Adrenal gland (tissue), 12 donors: Measurements from ENCODE around the gene HAPSTR1. TPM values are rescaled to one million over a fixed set of nuclear protein-coding genes. Genes with fewer than 3 reads are reported as not detected.

Experiments
- DNase-seq, 7 donors: peaks; one replicate each; pipeline ENCODE4 v3.0.0-alpha.2; 2019 to 2020
- H3K27ac ChIP-seq, 5 donors: fragments of 200-600 bp; sonication (generic) in 4 of 5; 1 replicate in 3 of 5; 2 replicates in 2 of 5; pipeline versions ENCODE4 v1.5.1 to v1.8.0; 2016 to 2020; ENCODE audit warnings: mild to moderate bottlenecking in 1 of 5
- H3K27me3 ChIP-seq: fragments of 200-600 bp; 2 replicates; pipeline ENCODE4 v1.8.0; 2021
- H3K36me3 ChIP-seq, 2 donors: fragments of 200-600 bp; replicated peaks in 1 of 2; 1 replicate in 1 of 2; 2 replicates in 1 of 2; pipeline versions ENCODE4 v1.5.1 to v1.8.0; 2018 to 2022
- H3K4me1 ChIP-seq, 2 donors: fragments of 200-600 bp; replicated peaks in 1 of 2; 1 replicate in 1 of 2; 2 replicates in 1 of 2; pipeline versions ENCODE4 v1.5.1 to v1.8.0; 2018 to 2021
- H3K4me3 ChIP-seq, 4 donors: fragments of 200-600 bp; sonication (generic) in 3 of 4; one replicate each; pipeline ENCODE4 v1.5.1; 2016 to 2018
- H3K9me3 ChIP-seq, 3 donors: fragments of 200-600 bp; sonication (generic) in 1 of 3; replicated peaks in 1 of 3; 1 replicate in 2 of 3; 2 replicates in 1 of 3; pipeline versions ENCODE4 v1.5.1 to v1.8.0; 2016 to 2021
- POLR2A ChIP-seq, 2 donors: fragments of 450-650 bp; IDR thresholded peaks; one replicate each; pipeline ENCODE4 v1.6.1; 2017; ENCODE audit warnings: antibody characterized with exemption in 2 of 2, mild to moderate bottlenecking in 2 of 2, moderate library complexity in 1 of 2
- WGBS, 4 donors: extraction: QIAGEN DNeasy Blood & Tissue Kit in 2 of 4; methylation state at CpG; one replicate each; pipeline versions ENCODE4 v1.1.5 to v1.1.7; 2013 to 2017; 5-methylcytosine and 5-hydroxymethylcytosine counted together
- intact Hi-C, 2 donors: fragments of 100-400 bp; cut with DNase I; formaldehyde crosslinking; loops; one replicate each; pipeline versions ENCODE4 v1.14.1 to v1.15.0; 2022 to 2023
- polyA plus RNA-seq, 3 donors: library from polyadenylated mRNA; stranded (reverse); fragments of 200-250 nt in 2 of 3; fragments of 350-450 nt in 1 of 3; fragmentation: Illumina TruSeq in 1 of 3; extraction: RNeasy Lipid Tissue Mini Kit (QIAGEN cat#74804) in 1 of 3; gene quantifications; one replicate each; pipeline ENCODE4 v1.2.3, GENCODE V29; 2013 to 2014
- total RNA-seq, 9 donors: library from RNA; depleted of rRNA in 4 of 9; stranded (reverse); fragments of >200 nt in 4 of 9; fragments of 120-200 nt in 1 of 9; fragmentation: NEBNext Ultra II Directional in 1 of 9; extraction: Animal tissue kit (Norgen Biotek cat#: 25700) in 1 of 9; gene quantifications; one replicate each; pipeline versions ENCODE4 v1.1.0 to v1.2.4, GENCODE V29; 2013 to 2023
- TF ChIP-seq, protein P1 (sequence below), 6 experiments: fragments of 450-650 bp in 4 of 6; fragments of 200-600 bp in 2 of 6; sonication (generic) in 1 of 6; IDR thresholded peaks; 1 replicate in 5 of 6; 2 replicates in 1 of 6; pipeline versions ENCODE4 v1.5.1 to v1.8.0; 2016 to 2021; ENCODE audit warnings: antibody characterized with exemption in 6 of 6, mild to moderate bottlenecking in 2 of 6, moderate library complexity in 1 of 6
- donor health status: healthy with polysubstance abuse.
- donor health status: Bipolar disorder and iron deficiency.
- donor health status: DM: yes; HTN: yes; CAD: no.
- donor health status: DM: no; HTN: no; CAD: no.
- donor health status: DM: no; HTN: no; CAD: no.
- donor health status: DM: yes; HTN: yes; CAD: no.

Gene HAPSTR1
- total and polyA plus RNA-seq, 12 donors, result 5.8 to 93.2 (median 60.1) TPM

DNA sequence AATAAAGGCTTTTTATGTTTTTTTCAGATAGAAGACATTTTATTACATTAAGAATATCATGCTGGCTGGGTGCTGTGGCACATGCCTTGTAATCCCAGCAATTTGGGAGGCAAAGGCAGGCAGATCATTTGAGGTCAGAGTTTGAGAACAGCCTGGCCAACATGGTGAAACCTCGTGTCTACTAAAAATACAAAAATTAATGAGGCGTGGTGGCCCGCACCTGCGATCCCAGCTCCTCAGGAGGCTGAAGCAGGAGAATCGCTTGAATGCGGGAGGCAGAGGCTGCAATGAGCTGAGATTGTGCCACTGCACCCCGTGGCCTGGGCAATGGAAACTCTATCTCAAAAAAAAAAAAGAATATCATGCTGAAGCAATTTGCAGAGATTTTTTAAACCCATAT is 29.1 kb upstream of the HAPSTR1 start:
- Histone ChIP-seq H3K9me3 (no peaks in the 10 kb centered on the region), H3K27me3 (no peaks in the 10 kb centered on the region), H3K27ac (no peak overlapping the region), H3K4me1 (no peaks in the 10 kb centered on the region), H3K36me3 (no peaks in the 10 kb centered on the region), H3K4me3 (no peak overlapping the region)
- intact Hi-C loops, result no loop called here
- DNase-seq, result no peak
- TF ChIP-seq, protein P1, sequence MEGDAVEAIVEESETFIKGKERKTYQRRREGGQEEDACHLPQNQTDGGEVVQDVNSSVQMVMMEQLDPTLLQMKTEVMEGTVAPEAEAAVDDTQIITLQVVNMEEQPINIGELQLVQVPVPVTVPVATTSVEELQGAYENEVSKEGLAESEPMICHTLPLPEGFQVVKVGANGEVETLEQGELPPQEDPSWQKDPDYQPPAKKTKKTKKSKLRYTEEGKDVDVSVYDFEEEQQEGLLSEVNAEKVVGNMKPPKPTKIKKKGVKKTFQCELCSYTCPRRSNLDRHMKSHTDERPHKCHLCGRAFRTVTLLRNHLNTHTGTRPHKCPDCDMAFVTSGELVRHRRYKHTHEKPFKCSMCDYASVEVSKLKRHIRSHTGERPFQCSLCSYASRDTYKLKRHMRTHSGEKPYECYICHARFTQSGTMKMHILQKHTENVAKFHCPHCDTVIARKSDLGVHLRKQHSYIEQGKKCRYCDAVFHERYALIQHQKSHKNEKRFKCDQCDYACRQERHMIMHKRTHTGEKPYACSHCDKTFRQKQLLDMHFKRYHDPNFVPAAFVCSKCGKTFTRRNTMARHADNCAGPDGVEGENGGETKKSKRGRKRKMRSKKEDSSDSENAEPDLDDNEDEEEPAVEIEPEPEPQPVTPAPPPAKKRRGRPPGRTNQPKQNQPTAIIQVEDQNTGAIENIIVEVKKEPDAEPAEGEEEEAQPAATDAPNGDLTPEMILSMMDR (IDR thresholded peaks at IDR 0.05), result no peak
- TF ChIP-seq POLR2A (IDR thresholded peaks at IDR 0.05), result no peak
- 82 to 88% (median 86%) methylated on average over 7 of the region's 7 CpGs for WGBS, 4 donors

DNA sequence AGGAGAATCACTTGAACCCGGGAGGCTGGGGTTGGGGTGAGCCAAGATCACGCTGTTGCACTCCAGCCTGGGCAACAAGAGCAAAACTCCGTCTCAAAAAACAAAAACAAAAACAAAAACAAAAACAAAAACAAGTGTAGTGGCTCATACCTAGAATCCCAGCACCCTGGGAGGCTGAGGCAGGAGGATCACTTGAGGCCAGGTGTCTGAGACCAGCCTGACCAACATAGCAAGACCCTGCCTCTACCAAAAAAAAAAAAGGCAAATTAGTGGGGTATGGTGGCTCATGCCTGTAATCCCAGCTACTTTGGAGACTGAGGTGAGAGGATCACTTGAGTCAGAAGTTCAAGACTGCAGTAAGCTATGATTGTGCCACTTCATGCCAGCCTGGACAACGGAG is 26.4 kb upstream of the HAPSTR1 start:
- no peak for DNase-seq
- Histone ChIP-seq H3K9me3 (no peaks in the 10 kb centered on the region), H3K27me3 (no peaks in the 10 kb centered on the region), H3K4me1 (no peaks in the 10 kb centered on the region), H3K36me3 (no peaks in the 10 kb centered on the region), H3K4me3 (no peak overlapping the region), H3K27ac (no peak overlapping the region)
- TF ChIP-seq POLR2A (IDR thresholded peaks at IDR 0.05), result no peak
- TF ChIP-seq, protein P1 (IDR thresholded peaks at IDR 0.05), result no peak
- intact Hi-C loops, result no loop called here
- WGBS, 4 donors, result 78 to 91% (median 89%) methylated on average over 4 of the region's 4 CpGs

DNA sequence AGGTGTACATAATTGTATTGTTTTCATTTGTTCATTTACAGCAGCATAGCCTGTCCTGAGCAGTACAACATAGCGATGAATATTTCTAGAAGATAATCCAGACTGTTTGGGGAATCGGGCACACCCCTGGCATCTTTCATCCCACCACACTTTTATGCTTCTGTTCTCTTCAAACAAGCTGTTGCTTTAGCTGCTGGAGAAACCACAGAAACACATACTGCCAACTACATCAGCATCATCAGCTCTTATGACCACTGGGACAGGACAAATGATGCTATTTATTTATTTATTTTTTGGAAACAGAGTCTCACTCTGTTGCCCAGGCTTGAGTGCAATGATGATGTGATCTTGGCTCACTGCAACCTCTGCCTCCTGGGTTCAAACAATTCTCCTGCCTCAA is 22.6 kb upstream of the HAPSTR1 start:
- Histone ChIP-seq H3K27me3 (no peaks in the 10 kb centered on the region), H3K27ac (no peak overlapping the region), H3K4me3 (no peak overlapping the region), H3K4me1 (no peaks in the 10 kb centered on the region), H3K36me3 (no peaks in the 10 kb centered on the region), H3K9me3 (no peaks in the 10 kb centered on the region)
- intact Hi-C loops, result no loop called here
- TF ChIP-seq, protein P1 (IDR thresholded peaks at IDR 0.05), result no peak
- no peak for TF ChIP-seq POLR2A (IDR thresholded peaks at IDR 0.05)
- 90 to 100% (median 97%) methylated on average over 2 of the region's 2 CpGs for WGBS, 4 donors
- no peak for DNase-seq

DNA sequence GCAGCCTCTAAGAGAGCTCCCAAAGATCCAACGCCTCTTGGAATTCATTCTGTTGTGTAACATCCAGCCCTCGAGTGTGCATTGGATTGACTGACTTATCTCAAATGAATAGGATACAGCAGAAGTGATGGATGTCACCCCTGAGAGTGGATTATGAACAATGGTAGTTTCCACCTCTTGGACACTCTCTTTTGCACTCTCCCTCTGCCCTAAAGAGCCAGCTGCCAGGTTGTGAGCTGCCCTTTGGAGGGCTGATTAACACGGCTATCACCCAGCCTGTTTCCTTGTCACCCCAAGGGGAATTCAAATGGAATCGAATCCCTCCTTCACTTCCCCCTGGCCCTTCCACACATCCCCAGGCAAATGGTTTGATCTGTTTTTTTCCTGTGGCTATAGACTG is 21.2 kb upstream of the HAPSTR1 start:
- no peak overlapping the region for H3K4me3 ChIP-seq
- intact Hi-C loops, result no loop called here
- no peaks in the 10 kb centered on the region for H3K4me1 ChIP-seq
- no peaks in the 10 kb centered on the region for H3K27me3 ChIP-seq
- no peak for TF ChIP-seq POLR2A (IDR thresholded peaks at IDR 0.05)
- TF ChIP-seq, protein P1 (IDR thresholded peaks at IDR 0.05), result no peak
- H3K9me3 ChIP-seq, result no peaks in the 10 kb centered on the region
- no peak for DNase-seq
- 59 to 67% (median 63%) methylated on average over 4 of the region's 4 CpGs for WGBS, 4 donors
- no peaks in the 10 kb centered on the region for H3K36me3 ChIP-seq
- no peak overlapping the region for H3K27ac ChIP-seq
